HepG2 (cell line): ENCODE measurements around the gene IGSF5. TPM values are rescaled to one million over a fixed set of nuclear protein-coding genes. Genes with fewer than 3 reads are reported as not detected.
A peak's percentile ranks its signal among the peaks of the same experiment; 100 is the strongest.

ENCODE experiments used
- ATAC-seq: fragments of 200-7000 bp; cut with Tn5 transposase; 3 replicates; pipeline ENCODE4 v1.9.1; 2020; ENCODE audit warnings: mild to moderate bottlenecking, moderate library complexity
- BruUV-seq: library from RNA; stranded (reverse); fragments of 400-500 nt; replicated peaks from 2 replicates; lab custom pipeline; 2021; lab: Mats Ljungman, UMichigan
- CTCF ChIA-PET: fragments of 300-600 bp; formaldehyde crosslinking; extraction: SDS; loops from one replicate; lab custom pipeline; 2021; ENCODE audit warnings: low total read pairs, inconsistent platforms, low intra/inter-chr PET ratio; lab: Yijun Ruan, JAX
- POLR2A ChIA-PET: fragments of 350-600 bp; sonication (Branson Sonifier 250); formaldehyde crosslinking; loops from one replicate; lab custom pipeline; 2020; ENCODE audit warnings: antibody characterized with exemption, inconsistent platforms; lab: Yijun Ruan, JAX
- DNase-seq: peaks from one replicate; pipeline ENCODE4 v3.0.0-alpha.2; 2015; ENCODE audit warnings: low spot score
- FAIRE-seq: peaks from 3 replicates; lab custom pipeline; 2011; peaks lifted over from hg19 to GRCh38; lab: Jason Lieb, UNC
- H2AFZ ChIP-seq: one replicate; pipeline ENCODE4 v1.6.1; 2011; ENCODE audit warnings: low read length, inconsistent platforms
- H3K27ac ChIP-seq: fragments of 300-600 bp; 3 replicates; pipeline ENCODE4 v1.8.0; 2011; ENCODE audit warnings: mixed run types, mild to moderate bottlenecking, mixed read lengths, low read length, inconsistent platforms; ENCODE audit not compliant: insufficient read depth; ENCODE audit errors: extremely low read length
- H3K27me3 ChIP-seq, 2 experiments: fragments of 200-600 bp in 1 of 2; 2 replicates in 1 of 2; 3 replicates in 1 of 2; pipeline versions ENCODE4 v1.6.0 to v1.8.0; 2011; ENCODE audit warnings: low read length in 2 of 2, mild to moderate bottlenecking in 2 of 2, moderate library complexity in 2 of 2, inconsistent platforms in 1 of 2; ENCODE audit not compliant: insufficient read depth in 2 of 2, control insufficient read depth in 1 of 2
- H3K36me3 ChIP-seq, 2 experiments: fragments of 200-600 bp in 1 of 2; replicated peaks in 1 of 2; 2 replicates in 1 of 2; 3 replicates in 1 of 2; pipeline versions ENCODE4 v1.5.1 to v1.8.0; 2011; ENCODE audit warnings: low read length in 2 of 2, inconsistent platforms in 1 of 2; ENCODE audit not compliant: insufficient read depth in 2 of 2, control insufficient read depth in 1 of 2
- H3K4me1 ChIP-seq: 2 replicates; pipeline ENCODE4 v1.5.1; 2012; ENCODE audit warnings: low read length, inconsistent platforms; ENCODE audit not compliant: insufficient read depth
- H3K4me2 ChIP-seq: 2 replicates; pipeline ENCODE4 v1.6.0; 2011; ENCODE audit warnings: low read depth, low read length, inconsistent platforms
- H3K4me3 ChIP-seq, 3 experiments: fragments of 200-600 bp in 1 of 3; sonication (generic), shearing (Covaris generic) in 1 of 3; replicated peaks in 1 of 3; 2 replicates each; pipeline ENCODE4 v1.5.1; 2011 to 2016; ENCODE audit warnings: low read length in 3 of 3, inconsistent platforms in 2 of 3, low read depth in 2 of 3, mild to moderate bottlenecking in 2 of 3, control low read depth in 1 of 3, mixed read lengths in 1 of 3; ENCODE audit not compliant: insufficient read depth in 1 of 3
- H3K79me2 ChIP-seq: one replicate; pipeline ENCODE4 v1.6.1; 2011; ENCODE audit warnings: low read length, inconsistent platforms; ENCODE audit not compliant: insufficient read depth
- H3K9ac ChIP-seq: 2 replicates; pipeline ENCODE4 v1.6.0; 2011; ENCODE audit warnings: mild to moderate bottlenecking, low read depth, low read length, inconsistent platforms; ENCODE audit not compliant: insufficient read depth
- H3K9me3 ChIP-seq: 2 replicates; pipeline ENCODE4 v1.5.1; 2012; ENCODE audit warnings: mild to moderate bottlenecking, low read length
- H4K20me1 ChIP-seq: 2 replicates; pipeline ENCODE4 v1.6.0; 2011; ENCODE audit warnings: inconsistent platforms, mild to moderate bottlenecking, low read length, moderate library complexity; ENCODE audit not compliant: insufficient read depth
- ETV5 ChIP-seq: IDR thresholded peaks from 2 replicates; pipeline ENCODE4 v1.6.1; 2018; ENCODE audit warnings: missing biosample characterization, missing genetic modification reagents, inconsistent platforms, borderline replicate concordance
- KAT2B ChIP-seq: fragments of 150-350 bp; IDR thresholded peaks from 2 replicates; pipeline ENCODE4 v1.6.1; 2014; ENCODE audit warnings: low read depth, low read length, borderline replicate concordance
- MTF2 ChIP-seq: sonication (generic); formaldehyde crosslinking; IDR thresholded peaks from 2 replicates; pipeline ENCODE4 v1.5.0; 2020; ENCODE audit warnings: missing genetic modification reagents, borderline replicate concordance
- NR3C1 ChIP-seq: sonication (generic); formaldehyde crosslinking; IDR thresholded peaks from 2 replicates; pipeline ENCODE4 v1.4.0; 2020; ENCODE audit warnings: missing genetic modification reagents
- RELA ChIP-seq: sonication (generic); formaldehyde crosslinking; IDR thresholded peaks from 2 replicates; pipeline ENCODE4 v1.4.0; 2020; ENCODE audit warnings: missing genetic modification reagents
- SMC3 ChIP-seq: IDR thresholded peaks from 2 replicates; pipeline ENCODE4 v1.6.1; 2011; ENCODE audit warnings: low read length, improper control_type of control experiment
- STAG1 ChIP-seq: sonication (generic); formaldehyde crosslinking; IDR thresholded peaks from 2 replicates; pipeline ENCODE4 v1.4.0; 2020; ENCODE audit warnings: missing genetic modification reagents
- WGBS: methylation state at CpG from one replicate; pipeline ENCODE4 v1.1.6; 2017; ENCODE audit warnings: low lambda C conversion rate; 5-methylcytosine and 5-hydroxymethylcytosine counted together
- in situ Hi-C: cut with HindIII; loops from 2 replicates; pipeline ENCODE4 v1.10.0; 2017; ENCODE audit warnings: low pct_unique_long_range_greater_than_20kb; ENCODE audit not compliant: extremely low pct_ligation_motif_present
- intact Hi-C: fragments of 100-400 bp; cut with micrococcal nuclease; formaldehyde crosslinking; loops from one replicate; pipeline ENCODE4 v1.10.0; 2022; ENCODE audit not compliant: unreplicated experiment
- polyA plus RNA-seq, 8 experiments: library from polyadenylated mRNA; depleted of rRNA in 3 of 8; stranded (reverse) in 7 of 8; unstranded in 1 of 8; fragments of >200 nt; fragmentation: Illumina TruSeq in 4 of 8; extraction: Trizol in 4 of 8; gene quantifications; 2 replicates each; pipeline versions ENCODE4 v1.2.1 to v1.2.3, GENCODE V29; 2011 to 2016; ENCODE audit warnings: low read depth in 4 of 8, missing spikeins in 1 of 8, mixed read lengths in 1 of 8; ENCODE audit not compliant: insufficient read depth in 1 of 8
- total RNA-seq, 5 experiments: library from RNA; depleted of rRNA; stranded (reverse); fragments of >200 nt; fragmentation: Illumina TruSeq; extraction: Trizol; gene quantifications; 2 replicates each; pipeline ENCODE4 v1.2.3, GENCODE V29; 2016; ENCODE audit warnings: low read depth in 1 of 5
- TF ChIP-seq, protein P1 (sequence below): sonication (generic); formaldehyde crosslinking; IDR thresholded peaks from 2 replicates; pipeline ENCODE4 v1.5.0; 2020; ENCODE audit warnings: mild to moderate bottlenecking, missing genetic modification reagents, moderate library complexity
- TF ChIP-seq, protein P2 (sequence below): sonication (generic); formaldehyde crosslinking; IDR thresholded peaks from 2 replicates; pipeline ENCODE4 v1.4.0; 2020; ENCODE audit warnings: mild to moderate bottlenecking, missing genetic modification reagents
- TF ChIP-seq, protein P3 (sequence below): conservative IDR thresholded peaks from 2 replicates; pipeline ENCODE4 v1.6.1; 2018; ENCODE audit warnings: missing genetic modification reagents
- TF ChIP-seq, protein P4 (sequence below): sonication (generic); formaldehyde crosslinking; IDR thresholded peaks from 2 replicates; pipeline ENCODE4 v1.5.0; 2020; ENCODE audit warnings: mild to moderate bottlenecking, missing genetic modification reagents, borderline replicate concordance

The IGSF5 gene
- total and polyA plus RNA-seq, 2 of the 13 experiments (the other 11 are each of a cell fraction or from before 2014, with no cell fraction given), result not detected

DNA sequence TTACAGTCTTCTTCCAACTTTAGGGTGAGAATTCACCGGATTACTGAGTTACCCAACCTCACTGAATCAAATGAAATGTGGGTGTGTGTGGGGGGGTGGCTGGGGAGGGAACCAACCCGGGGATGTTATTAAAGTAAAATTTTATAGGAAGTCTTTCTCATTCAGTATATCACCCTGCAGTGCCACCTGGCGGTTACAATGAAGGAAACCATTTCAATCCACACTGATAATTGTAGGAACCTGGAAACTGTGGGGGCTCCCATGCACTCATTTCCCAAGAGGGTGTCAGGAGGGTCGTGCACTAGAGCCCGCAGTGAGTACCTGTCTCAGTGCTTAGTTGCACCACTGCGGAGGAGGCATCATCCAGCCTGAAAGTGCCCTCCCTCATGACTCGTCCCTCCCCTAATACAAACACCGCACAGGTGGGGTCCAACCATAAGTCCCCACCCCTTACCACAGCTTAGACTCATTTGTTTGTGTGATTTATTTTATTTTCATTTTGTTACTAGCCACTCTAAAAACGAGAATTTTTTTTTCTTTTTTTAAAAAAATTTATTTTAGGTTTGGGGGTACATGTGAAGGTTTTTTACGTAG lies 29.1 kb upstream of the IGSF5 start:
- peak; percentile 12 for FAIRE-seq
- intact Hi-C loops, result loop anchor here (1.0 kb wide), 1 partner anchor 198 kb away; no protein-coding TSS in a partner anchor

More for the DNA sequence above, 29.1 kb upstream of the IGSF5 start:
- WGBS, result 27% methylated on average over 7 of the region's 10 CpGs
- Histone ChIP-seq H3K4me2 (no peak overlapping the region), H3K9me3 (no peaks in the 10 kb centered on the region), H2AFZ (no peak overlapping the region), H3K4me3 (no peak overlapping the region), H3K79me2 (no peaks in the 10 kb centered on the region), H3K27ac (no peak overlapping the region), H3K9ac (no peak overlapping the region), H3K4me1 (no peaks in the 10 kb centered on the region), H3K36me3 (no peaks in the 10 kb centered on the region), H4K20me1 (no peaks in the 10 kb centered on the region), H3K27me3 (no peaks in the 10 kb centered on the region; a peak in 1 of 5 replicates)
- ATAC-seq (peak; percentile 61), DNase-seq (peak; percentile 33)
- ChIA-PET CTCF (interaction anchor here (0.8 to 6.2 kb wide), 2 partner anchors 195 to 198 kb away, joined by 6 to 59 read pairs; no protein-coding TSS in a partner anchor), POLR2A (no interaction called here)
- TF ChIP-seq, protein P1, sequence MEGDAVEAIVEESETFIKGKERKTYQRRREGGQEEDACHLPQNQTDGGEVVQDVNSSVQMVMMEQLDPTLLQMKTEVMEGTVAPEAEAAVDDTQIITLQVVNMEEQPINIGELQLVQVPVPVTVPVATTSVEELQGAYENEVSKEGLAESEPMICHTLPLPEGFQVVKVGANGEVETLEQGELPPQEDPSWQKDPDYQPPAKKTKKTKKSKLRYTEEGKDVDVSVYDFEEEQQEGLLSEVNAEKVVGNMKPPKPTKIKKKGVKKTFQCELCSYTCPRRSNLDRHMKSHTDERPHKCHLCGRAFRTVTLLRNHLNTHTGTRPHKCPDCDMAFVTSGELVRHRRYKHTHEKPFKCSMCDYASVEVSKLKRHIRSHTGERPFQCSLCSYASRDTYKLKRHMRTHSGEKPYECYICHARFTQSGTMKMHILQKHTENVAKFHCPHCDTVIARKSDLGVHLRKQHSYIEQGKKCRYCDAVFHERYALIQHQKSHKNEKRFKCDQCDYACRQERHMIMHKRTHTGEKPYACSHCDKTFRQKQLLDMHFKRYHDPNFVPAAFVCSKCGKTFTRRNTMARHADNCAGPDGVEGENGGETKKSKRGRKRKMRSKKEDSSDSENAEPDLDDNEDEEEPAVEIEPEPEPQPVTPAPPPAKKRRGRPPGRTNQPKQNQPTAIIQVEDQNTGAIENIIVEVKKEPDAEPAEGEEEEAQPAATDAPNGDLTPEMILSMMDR, result peak; percentile 60
- TF ChIP-seq SMC3, result peak; percentile 64
- TF ChIP-seq KAT2B, result no peak
- TF ChIP-seq STAG1 (CRISPR knock-in tag), result peak; percentile 51
- TF ChIP-seq RELA (CRISPR knock-in tag), result no peak
- TF ChIP-seq NR3C1 (CRISPR knock-in tag), result no peak
- TF ChIP-seq, protein P2, sequence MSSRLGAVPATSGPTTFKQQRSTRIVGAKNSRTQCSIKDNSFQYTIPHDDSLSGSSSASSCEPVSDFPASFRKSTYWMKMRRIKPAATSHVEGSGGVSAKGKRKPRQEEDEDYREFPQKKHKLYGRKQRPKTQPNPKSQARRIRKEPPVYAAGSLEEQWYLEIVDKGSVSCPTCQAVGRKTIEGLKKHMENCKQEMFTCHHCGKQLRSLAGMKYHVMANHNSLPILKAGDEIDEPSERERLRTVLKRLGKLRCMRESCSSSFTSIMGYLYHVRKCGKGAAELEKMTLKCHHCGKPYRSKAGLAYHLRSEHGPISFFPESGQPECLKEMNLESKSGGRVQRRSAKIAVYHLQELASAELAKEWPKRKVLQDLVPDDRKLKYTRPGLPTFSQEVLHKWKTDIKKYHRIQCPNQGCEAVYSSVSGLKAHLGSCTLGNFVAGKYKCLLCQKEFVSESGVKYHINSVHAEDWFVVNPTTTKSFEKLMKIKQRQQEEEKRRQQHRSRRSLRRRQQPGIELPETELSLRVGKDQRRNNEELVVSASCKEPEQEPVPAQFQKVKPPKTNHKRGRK, result no peak
- TF ChIP-seq, protein P3, sequence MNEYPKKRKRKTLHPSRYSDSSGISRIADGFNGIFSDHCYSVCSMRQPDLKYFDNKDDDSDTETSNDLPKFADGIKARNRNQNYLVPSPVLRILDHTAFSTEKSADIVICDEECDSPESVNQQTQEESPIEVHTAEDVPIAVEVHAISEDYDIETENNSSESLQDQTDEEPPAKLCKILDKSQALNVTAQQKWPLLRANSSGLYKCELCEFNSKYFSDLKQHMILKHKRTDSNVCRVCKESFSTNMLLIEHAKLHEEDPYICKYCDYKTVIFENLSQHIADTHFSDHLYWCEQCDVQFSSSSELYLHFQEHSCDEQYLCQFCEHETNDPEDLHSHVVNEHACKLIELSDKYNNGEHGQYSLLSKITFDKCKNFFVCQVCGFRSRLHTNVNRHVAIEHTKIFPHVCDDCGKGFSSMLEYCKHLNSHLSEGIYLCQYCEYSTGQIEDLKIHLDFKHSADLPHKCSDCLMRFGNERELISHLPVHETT (CRISPR knock-in tag), result no peak
- TF ChIP-seq MTF2, result no peak
- no peak for TF ChIP-seq ETV5 (CRISPR knock-in tag)
- TF ChIP-seq, protein P4, sequence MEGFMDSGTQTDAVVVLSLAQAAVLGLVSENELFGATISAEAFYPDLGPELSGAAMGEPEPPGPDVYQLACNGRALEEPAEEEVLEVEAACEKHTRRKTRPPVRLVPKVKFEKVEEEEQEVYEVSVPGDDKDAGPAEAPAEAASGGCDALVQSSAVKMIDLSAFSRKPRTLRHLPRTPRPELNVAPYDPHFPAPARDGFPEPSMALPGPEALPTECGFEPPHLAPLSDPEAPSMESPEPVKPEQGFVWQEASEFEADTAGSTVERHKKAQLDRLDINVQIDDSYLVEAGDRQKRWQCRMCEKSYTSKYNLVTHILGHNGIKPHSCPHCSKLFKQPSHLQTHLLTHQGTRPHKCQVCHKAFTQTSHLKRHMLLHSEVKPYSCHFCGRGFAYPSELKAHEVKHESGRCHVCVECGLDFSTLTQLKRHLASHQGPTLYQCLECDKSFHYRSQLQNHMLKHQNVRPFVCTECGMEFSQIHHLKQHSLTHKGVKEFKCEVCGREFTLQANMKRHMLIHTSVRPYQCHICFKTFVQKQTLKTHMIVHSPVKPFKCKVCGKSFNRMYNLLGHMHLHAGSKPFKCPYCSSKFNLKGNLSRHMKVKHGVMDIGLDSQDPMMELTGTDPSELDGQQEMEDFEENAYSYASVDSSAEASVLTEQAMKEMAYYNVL, result no peak
- in situ Hi-C loops, result loop anchor here (5.0 kb wide), 1 partner anchor 199 kb away; no protein-coding TSS in a partner anchor
- no TSS peak for BruUV-seq
